ENCODE results near the gene CARD19.

Gene CARD19

GRCh38 chr9:93131599-93132286 is 35.7 kb downstream of the CARD19 start:
- Histone ChIP-seq H3K4me1 (ENCODE audit: control insufficient read depth, insufficient read depth, low read length) (peaks cover 44% of the 10 kb centered on the region), H3K9ac (ENCODE audit: low read length) (peak overlapping the region; percentile 87), H3K27me3 (ENCODE audit: control insufficient read depth, insufficient read depth, low read length) (peaks cover 5% of the 10 kb centered on the region), H3K9me3 (ENCODE audit: control insufficient read depth, low read length) (no peaks in the 10 kb centered on the region), H3K36me3 (ENCODE audit: control insufficient read depth, insufficient read depth, low read length) (no peaks in the 10 kb centered on the region), H3K4me3 (ENCODE audit: low read length) (no peak overlapping the region)

GRCh38 chr9:93132287-93132927 is 36.4 kb downstream of the CARD19 start:
- H3K4me3 ChIP-seq (ENCODE audit: low read length) = peak overlapping the region; percentile 36
- H3K27me3 ChIP-seq (ENCODE audit: control insufficient read depth, insufficient read depth, low read length) = peaks cover 5% of the 10 kb centered on the region
- peak overlapping the region; percentile 87 for H3K9ac ChIP-seq (ENCODE audit: low read length)
- H3K36me3 ChIP-seq (ENCODE audit: control insufficient read depth, insufficient read depth, low read length) = no peaks in the 10 kb centered on the region
- H3K9me3 ChIP-seq (ENCODE audit: control insufficient read depth, low read length) = no peaks in the 10 kb centered on the region
- peaks cover 43% of the 10 kb centered on the region for H3K4me1 ChIP-seq (ENCODE audit: control insufficient read depth, insufficient read depth, low read length)

GRCh38 chr9:93132946-93133680 is 37.1 kb downstream of the CARD19 start:
- Histone ChIP-seq H3K9ac (ENCODE audit: low read length) (peak overlapping the region; percentile 87), H3K4me1 (ENCODE audit: control insufficient read depth, insufficient read depth, low read length) (peaks cover 37% of the 10 kb centered on the region), H3K4me3 (ENCODE audit: low read length) (peak overlapping the region; percentile 36), H3K27me3 (ENCODE audit: control insufficient read depth, insufficient read depth, low read length) (peaks cover 5% of the 10 kb centered on the region), H3K36me3 (ENCODE audit: control insufficient read depth, insufficient read depth, low read length) (no peaks in the 10 kb centered on the region), H3K9me3 (ENCODE audit: control insufficient read depth, low read length) (no peaks in the 10 kb centered on the region)

GRCh38 chr9:93133681-93134014 is 37.6 kb downstream of the CARD19 start:
- H3K4me1 ChIP-seq (ENCODE audit: control insufficient read depth, insufficient read depth, low read length) = peaks cover 37% of the 10 kb centered on the region
- H3K9me3 ChIP-seq (ENCODE audit: control insufficient read depth, low read length) = no peaks in the 10 kb centered on the region
- H3K36me3 ChIP-seq (ENCODE audit: control insufficient read depth, insufficient read depth, low read length) = no peaks in the 10 kb centered on the region
- H3K9ac ChIP-seq (ENCODE audit: low read length) = peak overlapping the region; percentile 87
- H3K4me3 ChIP-seq (ENCODE audit: low read length) = peak overlapping the region; percentile 36
- peaks cover 5% of the 10 kb centered on the region for H3K27me3 ChIP-seq (ENCODE audit: control insufficient read depth, insufficient read depth, low read length)

- Histone ChIP-seq H3K36me3 (ENCODE audit: control insufficient read depth, insufficient read depth, low read length) (no peaks in the 10 kb centered on the region), H3K27me3 (ENCODE audit: control insufficient read depth, insufficient read depth, low read length) (peaks cover 5% of the 10 kb centered on the region), H3K9ac (ENCODE audit: low read length) (peak within 1 kb of the TSS; percentile 87), H3K9me3 (ENCODE audit: control insufficient read depth, low read length) (no peaks in the 10 kb centered on the region), H3K4me3 (ENCODE audit: low read length) (peak within 1 kb of the TSS; percentile 36), H3K4me1 (ENCODE audit: control insufficient read depth, insufficient read depth, low read length) (peaks cover 37% of the 10 kb centered on the region)
Observed at GRCh38 chr9:93134015-93134739, 38.2 kb downstream of the CARD19 start, which contains the start of gene NINJ1. Gene NINJ1 (minus strand): TSS chr9:93134251. CDS start chr9:93134217, 34 bp downstream.

GRCh38 chr9:93134740-93135444 is 38.9 kb downstream of the CARD19 start:
- Histone ChIP-seq H3K4me1 (ENCODE audit: control insufficient read depth, insufficient read depth, low read length) (peaks cover 30% of the 10 kb centered on the region), H3K9ac (ENCODE audit: low read length) (peak overlapping the region; percentile 76)

GRCh38 chr9:93136011-93136440 is 40.0 kb downstream of the CARD19 start:
- Histone ChIP-seq H3K4me3 (ENCODE audit: low read length) (no peak overlapping the region), H3K27me3 (ENCODE audit: control insufficient read depth, insufficient read depth, low read length) (peaks cover 5% of the 10 kb centered on the region), H3K36me3 (ENCODE audit: control insufficient read depth, insufficient read depth, low read length) (no peaks in the 10 kb centered on the region), H3K9me3 (ENCODE audit: control insufficient read depth, low read length) (no peaks in the 10 kb centered on the region), H3K4me1 (ENCODE audit: control insufficient read depth, insufficient read depth, low read length) (peaks cover 30% of the 10 kb centered on the region), H3K9ac (ENCODE audit: low read length) (no peak overlapping the region)

More at GRCh38 chr9:93134740-93135444, 38.9 kb downstream of the CARD19 start:
- no peaks in the 10 kb centered on the region for H3K9me3 ChIP-seq (ENCODE audit: control insufficient read depth, low read length)
- H3K4me3 ChIP-seq (ENCODE audit: low read length) = peak overlapping the region; percentile 31
- peaks cover 5% of the 10 kb centered on the region for H3K27me3 ChIP-seq (ENCODE audit: control insufficient read depth, insufficient read depth, low read length)
- H3K36me3 ChIP-seq (ENCODE audit: control insufficient read depth, insufficient read depth, low read length) = no peaks in the 10 kb centered on the region

- no peaks in the 10 kb centered on the region for H3K9me3 ChIP-seq (ENCODE audit: control insufficient read depth, low read length)
- H3K4me1 ChIP-seq (ENCODE audit: control insufficient read depth, insufficient read depth, low read length) = peaks cover 25% of the 10 kb centered on the region
- H3K9ac ChIP-seq (ENCODE audit: low read length) = no peak overlapping the region
- H3K36me3 ChIP-seq (ENCODE audit: control insufficient read depth, insufficient read depth, low read length) = no peaks in the 10 kb centered on the region
- peaks cover 5% of the 10 kb centered on the region for H3K27me3 ChIP-seq (ENCODE audit: control insufficient read depth, insufficient read depth, low read length)
- no peak overlapping the region for H3K4me3 ChIP-seq (ENCODE audit: low read length)
Observed at GRCh38 chr9:93137362-93137761, 41.3 kb downstream of the CARD19 start.

GRCh38 chr9:93138171-93138764 is 42.3 kb downstream of the CARD19 start:
- Histone ChIP-seq H3K9ac (ENCODE audit: low read length) (no peak overlapping the region), H3K9me3 (ENCODE audit: control insufficient read depth, low read length) (no peaks in the 10 kb centered on the region), H3K27me3 (ENCODE audit: control insufficient read depth, insufficient read depth, low read length) (peaks cover 5% of the 10 kb centered on the region), H3K36me3 (ENCODE audit: control insufficient read depth, insufficient read depth, low read length) (no peaks in the 10 kb centered on the region), H3K4me1 (ENCODE audit: control insufficient read depth, insufficient read depth, low read length) (peaks cover 16% of the 10 kb centered on the region), H3K4me3 (ENCODE audit: low read length) (no peak overlapping the region)

- Histone ChIP-seq H3K27me3 (ENCODE audit: control insufficient read depth, insufficient read depth, low read length) (peaks cover 5% of the 10 kb centered on the region), H3K9me3 (ENCODE audit: control insufficient read depth, low read length) (no peaks in the 10 kb centered on the region), H3K36me3 (ENCODE audit: control insufficient read depth, insufficient read depth, low read length) (no peaks in the 10 kb centered on the region), H3K9ac (ENCODE audit: low read length) (no peak overlapping the region), H3K4me1 (ENCODE audit: control insufficient read depth, insufficient read depth, low read length) (peaks cover 17% of the 10 kb centered on the region), H3K4me3 (ENCODE audit: low read length) (no peak overlapping the region)
Observed at GRCh38 chr9:93139365-93140182, 43.6 kb downstream of the CARD19 start.
